Kidney capillary endothelial cell (primary cell): ENCODE data around the gene UBE2D1.

Source experiments
- DNase-seq: peaks from one replicate; pipeline ENCODE4 v3.0.0-alpha.2; 2018; ENCODE audit warnings: low spot score

Gene UBE2D1

GRCh38 chr10:58341422-58341821, 6.6 kb downstream of the UBE2D1 start:
- DNase-seq = no peak

- DNase-seq = no peak
These were observed 7.1 kb downstream of the UBE2D1 start for GRCh38 chr10:58341947-58342346.

- DNase-seq = no peak
These were observed 13.2 kb downstream of the UBE2D1 start for GRCh38 chr10:58347967-58348366.

GRCh38 chr10:58348571-58349033, 13.8 kb downstream of the UBE2D1 start:
- DNase-seq = no peak

GRCh38 chr10:58350023-58350422, 15.2 kb downstream of the UBE2D1 start:
- no peak for DNase-seq

- DNase-seq = no peak
These were observed 16.0 kb downstream of the UBE2D1 start for GRCh38 chr10:58350619-58351323.

GRCh38 chr10:58351616-58352578, 17.1 kb downstream of the UBE2D1 start:
- DNase-seq = no peak

- DNase-seq = no peak
These were observed 18.3 kb downstream of the UBE2D1 start for GRCh38 chr10:58352956-58353610.

- no peak for DNase-seq
These were observed 21.9 kb downstream of the UBE2D1 start for GRCh38 chr10:58356756-58357155.

- no peak for DNase-seq
These were observed 23.6 kb downstream of the UBE2D1 start for GRCh38 chr10:58358314-58358933.

- DNase-seq = no peak
These were observed 24.1 kb downstream of the UBE2D1 start for GRCh38 chr10:58358947-58359346.

- DNase-seq = no peak
These were observed 24.7 kb downstream of the UBE2D1 start for GRCh38 chr10:58359541-58359940.

GRCh38 chr10:58360412-58361004, 25.7 kb downstream of the UBE2D1 start:
- no peak for DNase-seq

- DNase-seq = no peak
These were observed 26.5 kb downstream of the UBE2D1 start for GRCh38 chr10:58361353-58361752.

- DNase-seq = no peak
These were observed 27.4 kb downstream of the UBE2D1 start for GRCh38 chr10:58362027-58362789.

- DNase-seq = no peak
These were observed 32.3 kb downstream of the UBE2D1 start for GRCh38 chr10:58367069-58367468.

- no peak for DNase-seq
These were observed 36.7 kb downstream of the UBE2D1 start for GRCh38 chr10:58371473-58371872.

GRCh38 chr10:58372607-58373441, 38.0 kb downstream of the UBE2D1 start:
- DNase-seq = no peak

- no peak for DNase-seq
These were observed 38.6 kb downstream of the UBE2D1 start for GRCh38 chr10:58373442-58373827.

GRCh38 chr10:58382489-58382995, 47.7 kb downstream of the UBE2D1 start:
- no peak for DNase-seq
